Nephron (organoid): Measurements from ENCODE around the gene KAT2A.

Experiments used
- H3K27ac Mint-ChIP-seq, 3 experiments: 2 replicates each; pipeline ENCODE4 v1.8.0; 2020; ENCODE audit warnings: mixed read lengths in 3 of 3, mild to moderate bottlenecking in 2 of 3, moderate library complexity in 1 of 3
- H3K27me3 Mint-ChIP-seq: 2 replicates; pipeline ENCODE4 v1.8.0; 2021; ENCODE audit warnings: low read depth, mild to moderate bottlenecking, moderate library complexity, mixed read lengths
- H3K36me3 Mint-ChIP-seq: 2 replicates; pipeline ENCODE4 v1.8.0; 2020; ENCODE audit warnings: low read depth, mixed read lengths
- H3K4me1 Mint-ChIP-seq: 2 replicates; pipeline ENCODE4 v1.8.0; 2020; ENCODE audit warnings: mixed read lengths
- H3K4me3 Mint-ChIP-seq, 3 experiments: 2 replicates each; pipeline ENCODE4 v1.8.0; 2020; ENCODE audit warnings: mild to moderate bottlenecking in 3 of 3, mixed read lengths in 3 of 3, moderate library complexity in 2 of 3
- H3K9me3 Mint-ChIP-seq: 2 replicates; pipeline ENCODE4 v1.8.0; 2020; ENCODE audit warnings: mixed read lengths
- TF ChIP-seq, protein P1 (sequence below), 3 experiments: fragments of 200-600 bp; sonication (generic); IDR thresholded peaks; one replicate each; pipeline ENCODE4 v1.5.0; 2021; ENCODE audit warnings: antibody characterized with exemption in 3 of 3; ENCODE audit not compliant: unreplicated experiment in 3 of 3

The KAT2A gene

DNA sequence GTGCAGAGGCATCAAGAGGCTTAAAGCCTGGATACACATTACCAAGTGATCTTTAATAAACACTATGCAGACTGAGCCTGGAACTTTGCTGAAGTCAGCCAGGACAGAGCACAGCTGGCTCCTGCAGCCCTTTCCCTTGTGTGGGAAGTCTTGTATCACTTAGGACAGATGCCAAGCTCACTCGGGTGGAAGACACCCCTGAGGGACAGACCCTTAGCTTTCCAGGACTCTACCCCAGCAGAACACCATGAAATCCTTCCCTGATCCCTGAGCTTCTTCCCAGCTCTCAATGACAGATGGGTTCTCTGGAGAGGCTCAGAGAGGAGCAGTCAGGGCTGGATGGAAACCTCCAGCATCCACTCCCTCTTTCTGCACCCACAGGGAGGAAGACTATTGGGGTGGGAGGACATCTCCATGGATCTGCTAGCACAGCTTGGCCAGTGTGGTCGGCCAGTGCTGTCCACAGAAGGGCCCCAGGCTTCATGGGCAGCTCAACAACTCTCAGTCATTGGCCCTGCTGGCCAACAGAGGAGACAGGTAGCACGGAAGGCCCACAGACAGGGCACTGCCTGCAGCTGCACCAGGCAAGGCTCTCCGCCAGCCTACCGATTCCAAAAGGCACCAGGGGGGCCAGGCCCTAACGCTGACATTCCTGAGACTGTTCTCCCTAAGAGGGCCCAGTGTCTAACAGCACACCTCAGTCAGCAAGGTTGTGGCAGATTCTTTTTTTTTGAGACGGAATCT lies 17.8 kb upstream of the KAT2A start:
- H3K4me1 Mint-ChIP-seq: peaks cover 57% of the 10 kb centered on the region
- no peak overlapping the region for H3K4me3 Mint-ChIP-seq
- H3K27me3 Mint-ChIP-seq: no peaks in the 10 kb centered on the region
- no peaks in the 10 kb centered on the region for H3K9me3 Mint-ChIP-seq
- peaks cover 19% of the 10 kb centered on the region for H3K36me3 Mint-ChIP-seq
- peak overlapping the region; percentile 82 to 92 (median 82) for H3K27ac Mint-ChIP-seq
- TF ChIP-seq, protein P1, sequence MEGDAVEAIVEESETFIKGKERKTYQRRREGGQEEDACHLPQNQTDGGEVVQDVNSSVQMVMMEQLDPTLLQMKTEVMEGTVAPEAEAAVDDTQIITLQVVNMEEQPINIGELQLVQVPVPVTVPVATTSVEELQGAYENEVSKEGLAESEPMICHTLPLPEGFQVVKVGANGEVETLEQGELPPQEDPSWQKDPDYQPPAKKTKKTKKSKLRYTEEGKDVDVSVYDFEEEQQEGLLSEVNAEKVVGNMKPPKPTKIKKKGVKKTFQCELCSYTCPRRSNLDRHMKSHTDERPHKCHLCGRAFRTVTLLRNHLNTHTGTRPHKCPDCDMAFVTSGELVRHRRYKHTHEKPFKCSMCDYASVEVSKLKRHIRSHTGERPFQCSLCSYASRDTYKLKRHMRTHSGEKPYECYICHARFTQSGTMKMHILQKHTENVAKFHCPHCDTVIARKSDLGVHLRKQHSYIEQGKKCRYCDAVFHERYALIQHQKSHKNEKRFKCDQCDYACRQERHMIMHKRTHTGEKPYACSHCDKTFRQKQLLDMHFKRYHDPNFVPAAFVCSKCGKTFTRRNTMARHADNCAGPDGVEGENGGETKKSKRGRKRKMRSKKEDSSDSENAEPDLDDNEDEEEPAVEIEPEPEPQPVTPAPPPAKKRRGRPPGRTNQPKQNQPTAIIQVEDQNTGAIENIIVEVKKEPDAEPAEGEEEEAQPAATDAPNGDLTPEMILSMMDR (IDR thresholded peaks at IDR 0.05; ENCODE audit: unreplicated experiment in 3 of 3): no peak

DNA sequence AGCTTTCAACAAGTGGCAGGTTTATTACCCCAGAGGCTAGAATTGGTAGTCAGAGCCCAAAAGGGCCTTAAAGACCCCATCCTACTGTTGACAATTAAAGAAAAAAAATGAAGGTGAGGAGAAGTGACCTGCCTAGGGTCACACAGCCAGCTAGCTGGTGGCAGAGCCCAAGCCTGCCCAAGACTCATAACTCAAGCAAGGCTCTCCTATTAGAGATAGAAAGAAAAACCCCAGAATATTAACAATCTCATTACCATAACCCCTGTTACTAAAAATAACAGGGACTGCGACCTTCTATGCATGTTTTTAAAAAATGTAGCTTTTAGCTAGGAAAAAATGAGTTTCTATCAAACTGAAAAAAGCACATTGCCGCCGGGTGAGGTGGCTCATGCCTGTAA lies 15.5 kb upstream of the KAT2A start:
- H3K27me3 Mint-ChIP-seq: no peaks in the 10 kb centered on the region
- no peak overlapping the region for H3K4me3 Mint-ChIP-seq
- H3K9me3 Mint-ChIP-seq: no peaks in the 10 kb centered on the region
- peak overlapping the region in 1 of 3 experiments; percentile 97 for H3K27ac Mint-ChIP-seq
- H3K4me1 Mint-ChIP-seq: peaks cover 58% of the 10 kb centered on the region
- TF ChIP-seq, protein P1 (IDR thresholded peaks at IDR 0.05; ENCODE audit: unreplicated experiment in 3 of 3): no peak
- H3K36me3 Mint-ChIP-seq: peaks cover 17% of the 10 kb centered on the region

GRCh38 chr17:42135664-42136653 lies 14.8 kb upstream of the KAT2A start:
- TF ChIP-seq, protein P1 (IDR thresholded peaks at IDR 0.05; ENCODE audit: unreplicated experiment in 3 of 3): no peak
- peaks cover 51% of the 10 kb centered on the region for H3K4me1 Mint-ChIP-seq
- H3K27ac Mint-ChIP-seq: peak overlapping the region; percentile 97
- no peaks in the 10 kb centered on the region for H3K9me3 Mint-ChIP-seq
- H3K27me3 Mint-ChIP-seq: no peaks in the 10 kb centered on the region
- peaks cover 22% of the 10 kb centered on the region for H3K36me3 Mint-ChIP-seq
- H3K4me3 Mint-ChIP-seq: peak overlapping the region in 2 of 3 experiments; percentile 24 to 52

DNA sequence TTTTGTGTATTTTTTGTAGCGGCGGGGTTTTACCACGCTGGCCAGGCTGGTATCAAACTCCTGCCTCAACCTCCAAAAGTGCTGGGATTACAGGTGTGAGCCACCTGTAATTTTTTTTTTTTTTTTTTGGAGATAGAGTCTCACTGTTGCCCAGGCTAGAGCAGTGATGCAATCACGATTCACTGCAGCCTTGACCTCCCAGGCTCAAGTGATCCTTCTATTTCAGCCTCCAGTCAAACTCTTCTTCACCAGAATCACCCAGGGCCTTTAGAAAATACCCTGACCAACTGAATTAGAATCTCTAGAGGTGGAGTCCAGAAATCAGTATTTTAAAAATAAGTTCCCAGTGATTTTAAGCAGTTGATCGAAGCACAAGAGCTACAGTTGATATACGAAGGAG lies 14.0 kb upstream of the KAT2A start:
- Mint-ChIP-seq H3K9me3 (no peaks in the 10 kb centered on the region), H3K36me3 (peaks cover 29% of the 10 kb centered on the region), H3K27me3 (no peaks in the 10 kb centered on the region), H3K27ac (peak overlapping the region; percentile 97), H3K4me3 (no peak overlapping the region), H3K4me1 (peaks cover 52% of the 10 kb centered on the region)
- TF ChIP-seq, protein P1 (IDR thresholded peaks at IDR 0.05; ENCODE audit: unreplicated experiment in 3 of 3): no peak

DNA sequence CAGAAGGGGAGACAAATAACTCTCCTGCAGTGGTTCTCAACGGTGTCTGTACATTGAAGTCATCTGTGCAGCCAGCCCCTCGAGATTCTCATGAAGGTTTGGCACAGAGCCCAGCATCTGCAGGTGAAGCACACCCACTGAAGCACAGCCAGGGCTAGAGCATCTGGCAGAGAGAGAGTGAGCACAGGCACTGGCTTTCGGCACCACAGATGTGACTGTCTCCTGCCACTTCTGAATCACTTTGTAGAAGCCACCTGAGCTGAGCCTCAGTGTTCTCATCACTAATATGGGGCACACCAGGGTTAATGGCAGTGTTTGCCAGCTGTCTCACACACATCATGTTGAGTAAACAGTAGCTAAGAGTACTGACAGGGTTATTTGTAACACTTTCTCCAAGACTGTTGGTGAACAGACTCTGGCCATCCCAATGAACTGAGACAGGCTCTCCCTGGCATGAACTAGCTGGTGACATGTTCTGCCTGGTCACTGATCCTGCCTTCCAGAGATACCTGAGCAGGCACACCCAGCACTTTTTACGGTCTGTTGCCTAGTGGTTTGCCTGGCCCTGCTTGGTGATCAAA lies 12.4 kb upstream of the KAT2A start:
- Mint-ChIP-seq H3K27me3 (no peaks in the 10 kb centered on the region), H3K4me3 (no peak overlapping the region), H3K36me3 (peaks cover 39% of the 10 kb centered on the region), H3K4me1 (peaks cover 38% of the 10 kb centered on the region), H3K9me3 (no peaks in the 10 kb centered on the region), H3K27ac (peak overlapping the region; percentile 40 to 90 (median 88))
- TF ChIP-seq, protein P1 (IDR thresholded peaks at IDR 0.05; ENCODE audit: unreplicated experiment in 3 of 3): no peak
